C4-2B (cell line): ENCODE results near the gene TPCN2.

Source experiments
- H3K27ac ChIP-seq: fragments of 450-650 bp; 2 replicates; pipeline ENCODE4 v1.5.1; 2017
- CTCF ChIP-seq: fragments of 450-650 bp; conservative IDR thresholded peaks from 2 replicates; pipeline ENCODE4 v1.5.1; 2017; ENCODE audit warnings: mild to moderate bottlenecking
- ZFX ChIP-seq: fragments of 450-650 bp; IDR thresholded peaks from 2 replicates; pipeline ENCODE4 v1.6.1; 2017

TPCN2 gene

GRCh38 chr11:69087133-69087524, 38.4 kb downstream of the TPCN2 start:
- TF ChIP-seq CTCF (no peak), ZFX (no peak)
- no peak overlapping the region for H3K27ac ChIP-seq

GRCh38 chr11:69087811-69088210, 39.1 kb downstream of the TPCN2 start:
- no peak for TF ChIP-seq ZFX
- no peak overlapping the region for H3K27ac ChIP-seq

GRCh38 chr11:69088676-69089146, 40.0 kb downstream of the TPCN2 start:
- H3K27ac ChIP-seq: no peak overlapping the region
- TF ChIP-seq ZFX (no peak), CTCF (peak; percentile 88)

GRCh38 chr11:69089258-69089657, 40.5 kb downstream of the TPCN2 start:
- H3K27ac ChIP-seq: no peak overlapping the region
- TF ChIP-seq CTCF (no peak), ZFX (no peak)

- H3K27ac ChIP-seq: no peak overlapping the region
- TF ChIP-seq CTCF: no peak
- no peak for TF ChIP-seq ZFX
These were observed 43.0 kb downstream of the TPCN2 start for GRCh38 chr11:69091638-69092165.

- TF ChIP-seq CTCF (no peak), ZFX (no peak)
- H3K27ac ChIP-seq: no peak overlapping the region
These were observed 43.5 kb downstream of the TPCN2 start for GRCh38 chr11:69092263-69092662.

GRCh38 chr11:69093106-69093505, 44.4 kb downstream of the TPCN2 start:
- no peak for TF ChIP-seq CTCF
- TF ChIP-seq ZFX: no peak
- H3K27ac ChIP-seq: no peak overlapping the region
